Skin of body (tissue), 2 donors: Measurements from ENCODE around the gene ABI1. TPM values are rescaled to one million over a fixed set of nuclear protein-coding genes. Genes with fewer than 3 reads are reported as not detected.

Source experiments
- DNase-seq: peaks from one replicate; lab custom pipeline; 2025; lab: John Stamatoyannopoulos, UW
- total RNA-seq: library from RNA; depleted of rRNA; stranded (reverse); fragments of >200 nt; gene quantifications from one replicate; pipeline ENCODE4 v1.2.3, GENCODE V29; 2014

The ABI1 gene
- total RNA-seq, 1 donor from 2014 or later, result 65.8 TPM

DNA sequence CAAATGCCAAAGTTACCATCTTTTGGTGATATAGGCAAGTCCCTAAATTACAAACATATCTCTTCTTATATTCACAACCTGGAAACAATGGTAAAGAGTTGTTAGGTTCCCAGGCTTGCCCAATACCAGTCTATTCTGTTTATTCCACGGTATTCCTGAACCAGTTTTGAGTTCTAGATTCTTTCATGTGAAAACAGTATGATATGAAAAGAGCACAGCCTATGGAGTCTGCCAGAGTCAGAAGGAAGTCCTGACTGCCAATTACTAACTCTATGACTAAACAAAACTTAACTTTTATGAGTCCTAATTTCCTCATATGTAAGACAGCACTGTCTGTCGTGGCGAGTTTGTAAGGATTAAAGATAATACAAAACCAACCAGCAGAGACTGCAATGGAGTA, 5.6 kb downstream of the ABI1 start:
- DNase-seq, result no peak

DNA sequence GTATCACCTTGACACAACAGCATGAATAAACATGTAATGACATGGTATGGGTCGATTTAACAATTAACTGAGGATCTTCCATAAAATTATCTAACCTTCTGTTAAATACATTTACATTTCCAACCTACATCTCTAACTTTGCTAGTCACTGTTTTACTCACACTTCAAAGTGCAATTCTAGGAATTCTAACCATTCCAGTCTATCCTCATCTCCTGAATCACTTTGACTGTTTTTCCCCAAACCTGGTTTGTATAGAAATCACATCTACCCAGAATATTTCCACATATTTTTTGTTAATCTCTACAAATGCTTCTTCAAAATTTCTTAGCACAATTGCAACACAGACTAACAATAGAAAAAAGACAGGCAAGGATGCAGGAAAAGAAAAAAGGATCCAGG, 6.2 kb downstream of the ABI1 start:
- DNase-seq, result no peak

DNA sequence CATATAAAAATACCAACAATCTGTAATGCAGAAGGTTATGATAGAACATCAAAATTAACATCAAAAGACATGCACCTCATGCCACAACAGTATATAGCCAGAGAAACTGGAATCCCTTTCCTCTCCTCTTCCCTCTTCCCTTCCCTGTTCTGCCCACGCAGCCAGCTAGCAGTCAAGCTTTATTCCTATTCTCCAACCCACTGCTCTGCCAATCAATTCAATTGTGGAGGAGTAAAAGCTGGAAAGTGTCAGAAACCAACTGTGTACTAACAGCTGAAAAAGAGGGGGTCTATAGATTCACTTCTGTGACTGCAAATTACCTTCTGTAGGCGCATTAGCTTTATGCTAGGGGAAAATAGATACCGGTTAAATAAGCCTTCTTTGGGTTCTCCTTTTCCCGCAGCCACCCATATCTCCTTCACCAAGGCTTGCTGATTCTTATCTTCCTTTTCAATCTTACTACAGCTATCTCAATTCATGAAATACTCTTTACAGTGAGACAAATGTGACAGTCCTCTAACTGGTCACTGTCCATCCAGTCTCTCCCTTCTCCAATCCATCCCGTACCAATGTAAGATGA, 16.3 kb downstream of the ABI1 start:
- DNase-seq, result no peak

DNA sequence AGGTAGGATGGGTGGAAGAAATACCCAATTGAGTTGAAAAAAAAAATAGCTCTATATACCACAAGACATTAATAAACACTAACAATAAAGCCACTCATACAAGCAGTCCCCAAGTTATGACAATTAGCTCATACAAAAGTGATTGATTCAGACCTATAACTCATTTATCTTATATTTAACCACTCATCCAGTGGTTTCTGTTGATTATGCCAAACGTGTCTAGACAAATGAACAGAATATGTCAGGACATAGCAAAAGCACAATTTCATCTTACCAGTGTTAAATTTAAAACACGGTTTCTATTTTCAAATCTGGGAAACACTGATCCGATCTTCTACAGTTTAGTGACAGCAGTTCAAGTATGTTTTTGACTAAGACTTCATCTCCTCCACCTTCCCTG, 17.0 kb downstream of the ABI1 start:
- no peak for DNase-seq

DNA sequence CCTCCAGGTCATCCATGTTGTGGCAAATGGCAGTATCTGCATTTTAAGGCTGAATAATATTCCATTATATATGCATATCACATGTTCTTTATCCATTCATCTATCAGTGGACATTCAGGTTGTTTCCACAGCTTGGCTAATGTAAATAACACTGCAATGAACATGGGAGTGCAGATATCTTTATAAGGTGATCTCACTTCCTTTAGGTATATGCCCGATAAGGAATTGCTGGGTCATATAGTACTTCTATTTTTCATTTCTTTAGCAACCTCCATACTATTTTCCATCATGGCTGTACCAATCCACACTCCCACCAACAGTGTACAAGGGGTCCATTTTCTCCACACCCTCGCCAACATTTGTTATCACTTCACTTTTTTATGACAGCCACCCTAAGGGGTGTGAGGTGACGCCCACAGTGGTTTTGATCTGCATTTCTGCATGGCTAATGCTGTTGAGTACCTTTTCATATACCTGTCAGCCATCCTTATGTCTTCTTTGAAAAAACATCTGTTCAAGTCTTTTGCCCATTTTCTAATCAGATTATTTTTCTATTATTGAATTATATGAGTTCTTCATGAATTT, 18.9 kb downstream of the ABI1 start:
- DNase-seq, result no peak

DNA sequence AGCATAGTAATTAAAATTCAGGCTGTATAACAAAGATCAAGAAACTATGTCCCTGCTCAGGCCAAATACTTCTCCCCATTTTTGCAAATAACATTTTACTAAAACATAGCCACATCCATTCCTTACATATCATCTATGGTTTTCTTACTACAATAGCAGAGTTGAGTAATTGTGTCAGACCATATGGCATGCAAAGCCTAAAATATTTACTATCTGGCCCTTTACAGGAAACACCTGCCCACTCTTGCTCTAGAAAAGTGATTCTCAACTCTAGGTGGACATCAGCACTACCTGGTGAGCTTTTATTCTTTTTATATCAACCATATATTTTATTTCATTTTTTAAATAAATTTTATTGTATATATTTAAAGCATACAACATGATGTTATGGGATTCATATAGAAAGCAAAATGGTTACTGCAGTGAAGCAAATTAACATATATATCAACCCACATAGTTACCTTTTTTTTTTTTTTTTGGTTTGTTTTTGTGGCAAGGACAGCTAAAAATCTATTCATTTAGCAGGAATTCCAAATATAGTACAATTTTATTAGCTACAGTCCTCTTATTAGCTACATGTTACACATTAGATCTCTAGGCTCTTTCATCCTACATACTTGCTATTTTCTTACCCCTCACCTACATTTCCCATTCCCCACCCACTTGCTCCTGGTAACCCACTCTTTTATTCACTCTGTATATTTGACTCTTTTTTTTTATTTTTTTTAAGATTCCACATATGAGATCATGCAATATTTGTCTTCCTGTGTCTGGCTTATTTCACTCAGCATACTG, 19.6 kb downstream of the ABI1 start:
- DNase-seq, result no peak

DNA sequence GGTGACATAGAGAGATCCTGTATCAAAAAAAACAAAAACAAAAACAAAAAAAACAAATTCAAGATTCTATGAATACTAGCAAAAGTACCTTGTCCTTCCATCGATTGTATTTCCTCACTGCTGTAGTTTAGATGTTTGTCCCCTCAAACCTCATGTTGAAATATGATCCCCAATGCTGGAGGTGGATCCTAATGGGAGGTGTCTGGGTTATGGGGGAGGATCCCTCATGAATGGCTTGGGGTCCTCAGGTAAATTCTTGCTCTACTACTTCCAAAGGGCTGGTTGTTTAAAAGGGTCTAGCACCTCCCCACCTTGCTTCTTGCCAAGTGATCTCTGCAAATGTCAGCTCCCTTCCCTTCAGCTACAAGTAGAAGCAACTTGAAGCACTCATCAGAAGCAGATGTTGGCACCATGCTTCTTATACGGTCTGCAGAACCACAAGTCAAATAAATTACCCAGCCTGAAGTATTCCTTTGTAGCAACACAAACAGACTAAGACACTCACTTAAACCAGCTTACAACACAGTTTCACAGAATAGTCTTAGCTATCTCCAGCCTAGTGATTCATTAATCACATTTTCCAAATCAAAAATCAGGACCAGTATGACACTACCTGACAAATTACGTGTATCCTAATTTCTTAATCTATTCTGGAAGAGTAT, 20.7 kb downstream of the ABI1 start:
- peak; percentile 84 for DNase-seq

DNA sequence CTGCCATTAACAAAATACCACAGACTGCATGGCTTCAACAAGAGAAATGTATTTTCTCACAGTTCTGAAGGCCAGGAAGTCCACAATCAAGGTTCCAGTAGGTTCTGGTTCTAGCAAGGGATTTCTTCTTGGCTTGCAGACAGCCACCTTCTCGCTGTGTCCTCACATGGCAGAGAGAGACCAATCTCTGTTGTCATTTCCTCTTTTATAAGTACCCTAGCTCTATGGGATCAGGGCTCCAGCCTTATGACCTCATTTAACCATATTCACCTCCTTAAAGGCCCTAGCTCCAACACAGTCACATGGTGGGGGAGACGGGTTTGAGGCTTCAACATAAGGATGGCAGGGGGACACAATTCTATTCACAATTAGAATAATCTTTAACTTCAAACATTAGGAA, 23.6 kb downstream of the ABI1 start:
- no peak for DNase-seq

DNA sequence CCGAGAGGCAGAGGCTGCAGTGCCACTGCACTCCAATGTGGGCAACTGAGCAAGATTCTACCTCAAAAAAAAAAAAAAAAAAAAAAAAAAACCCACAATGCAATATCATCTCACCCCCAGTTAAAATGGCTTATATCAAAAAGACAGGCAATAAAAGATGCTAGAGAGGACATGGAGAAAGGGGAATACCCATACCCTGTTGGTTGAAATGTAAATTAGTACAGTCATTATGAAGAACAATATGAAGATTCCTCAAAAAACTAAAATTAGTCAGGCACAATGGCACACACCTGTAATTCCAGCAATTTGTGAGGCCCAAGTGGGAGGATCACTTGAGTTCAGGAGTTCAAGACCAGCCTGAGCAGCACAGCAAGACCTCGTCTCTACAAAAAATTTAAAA, 25.7 kb downstream of the ABI1 start:
- no peak for DNase-seq

DNA sequence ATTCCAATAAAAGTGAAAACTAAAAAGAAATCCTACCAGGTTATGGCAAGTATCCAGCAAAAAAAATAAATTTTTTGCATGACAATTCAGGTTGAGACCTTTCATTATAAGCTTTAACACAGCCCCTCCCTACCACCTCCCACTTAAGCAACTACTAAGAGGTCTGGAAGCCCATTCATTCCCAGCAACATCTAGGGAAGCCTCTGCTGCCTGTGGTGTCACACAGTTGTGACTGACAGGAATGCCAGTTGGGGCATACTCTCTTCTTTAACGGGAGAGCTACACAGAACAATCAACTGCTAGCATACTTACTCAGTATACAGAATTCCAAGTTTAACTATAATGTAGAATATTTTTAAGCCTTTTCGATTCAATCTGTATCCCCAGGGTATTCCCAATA, 27.8 kb downstream of the ABI1 start:
- DNase-seq, result no peak

DNA sequence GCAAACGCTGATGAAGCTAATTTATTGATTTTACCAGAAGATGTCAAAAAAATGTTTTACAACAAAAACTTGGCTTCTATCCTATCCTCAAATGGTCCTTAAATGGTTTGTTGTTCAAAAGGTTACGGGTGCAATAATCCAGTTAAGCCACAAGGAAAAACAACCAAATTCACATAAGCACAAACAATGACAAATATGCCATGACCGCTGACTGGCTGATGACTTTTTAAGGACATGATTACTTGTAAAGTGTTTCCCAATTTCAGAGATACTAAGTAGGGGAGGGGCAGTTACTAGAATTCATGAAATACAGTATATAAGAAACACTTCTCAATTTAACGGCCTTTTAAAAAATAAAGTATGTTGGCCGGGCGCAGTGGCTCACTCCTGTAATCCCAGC, 28.8 kb downstream of the ABI1 start:
- no peak for DNase-seq

DNA sequence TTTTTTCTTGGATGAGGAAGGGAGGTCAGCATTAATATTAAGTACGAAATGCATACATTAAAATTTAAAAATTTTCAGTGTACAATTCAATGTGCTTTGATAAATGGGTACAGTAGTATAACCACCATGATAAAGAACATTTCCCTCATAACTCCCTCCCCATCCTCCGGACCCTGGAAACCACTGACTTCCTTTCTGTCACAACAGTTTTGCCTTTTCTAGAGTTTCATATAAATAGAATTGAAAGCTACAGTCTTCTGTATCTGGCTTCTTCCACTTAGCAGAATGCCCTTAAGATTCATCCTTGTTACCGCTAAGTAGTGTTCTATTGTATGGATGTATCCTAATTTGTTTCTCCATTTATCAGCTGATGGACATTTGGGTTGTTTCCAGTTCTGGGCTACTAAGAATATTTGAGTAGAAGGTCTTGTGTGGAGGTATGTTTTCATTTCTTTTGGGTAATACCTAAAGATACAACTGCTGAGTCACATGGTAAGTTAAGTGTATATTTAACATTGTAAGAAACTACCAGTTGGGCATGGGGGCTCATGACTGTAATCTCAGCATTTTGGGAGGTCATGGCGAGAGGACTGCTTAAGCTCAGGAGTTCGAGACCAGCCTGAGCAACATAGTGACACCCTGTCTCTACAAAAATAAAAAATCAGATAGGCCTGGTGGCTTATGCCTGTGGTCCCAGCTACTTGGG, 30.8 kb downstream of the ABI1 start:
- DNase-seq, result no peak

DNA sequence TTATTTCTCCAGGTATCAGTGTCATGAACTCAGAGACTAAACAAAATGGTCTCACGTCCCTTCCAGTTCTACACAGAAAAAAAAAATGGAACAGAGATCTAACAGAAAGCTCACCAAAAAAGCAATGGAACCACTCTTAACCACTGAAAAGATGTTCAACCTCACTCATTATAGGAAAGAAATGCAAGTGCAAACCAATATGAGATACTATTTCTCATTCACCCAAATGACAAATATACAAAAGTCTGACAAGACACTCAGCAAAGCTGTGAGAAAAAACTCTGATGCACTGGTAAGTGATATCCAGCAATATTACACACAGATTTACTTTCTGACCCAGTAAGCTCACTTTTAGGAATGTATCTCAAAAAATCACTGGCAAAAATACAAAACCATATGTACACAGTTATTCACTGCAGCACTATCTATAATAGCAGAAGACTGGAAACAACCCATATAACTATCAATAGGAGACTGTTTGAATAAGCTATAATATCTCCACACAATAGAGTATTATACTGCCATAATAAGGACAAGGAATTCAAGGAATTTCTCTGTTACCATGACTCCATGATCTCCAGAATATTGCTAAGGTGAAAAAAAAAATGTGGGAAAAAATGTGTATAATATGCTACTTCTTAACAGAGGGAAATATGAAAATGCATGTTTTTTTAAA, 36.6 kb downstream of the ABI1 start:
- DNase-seq, result no peak

DNA sequence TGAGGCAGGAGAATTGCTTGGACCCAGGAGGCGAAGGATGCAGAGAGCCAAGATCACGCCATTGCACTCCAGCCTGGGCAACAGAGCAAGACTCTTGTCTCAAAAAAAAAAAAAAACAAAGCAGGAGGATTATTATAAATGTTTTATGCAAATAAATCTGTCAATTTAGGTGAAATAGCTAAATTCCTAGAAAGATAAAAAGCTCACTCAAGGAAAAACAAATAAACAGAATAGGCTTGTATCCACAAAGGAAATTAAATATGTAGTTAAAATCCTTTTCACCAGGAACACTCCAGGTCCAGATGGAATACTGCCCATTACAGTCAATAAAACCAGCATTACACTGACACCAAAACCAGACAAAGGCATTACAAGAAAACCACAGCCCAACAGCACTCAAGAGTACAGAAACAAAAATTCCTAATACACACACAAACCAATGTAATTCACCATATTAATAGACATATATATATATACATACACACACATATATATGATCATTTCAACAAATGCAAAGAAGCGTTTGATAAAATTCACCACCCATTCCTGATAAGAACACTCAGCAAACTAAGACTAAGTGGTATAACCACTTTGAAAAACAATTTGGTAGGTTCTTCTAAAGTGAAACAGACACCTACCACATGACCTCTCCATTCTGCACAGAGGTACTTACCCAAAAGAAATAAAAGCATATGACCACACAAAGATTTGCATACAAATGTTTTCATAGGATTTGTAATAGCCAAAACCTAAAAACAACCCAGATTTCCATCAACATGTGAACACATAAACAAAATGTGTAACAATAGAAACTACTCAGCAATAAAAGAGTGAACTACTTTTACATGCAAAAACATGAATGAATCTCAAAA, 38.8 kb downstream of the ABI1 start:
- no peak for DNase-seq

DNA sequence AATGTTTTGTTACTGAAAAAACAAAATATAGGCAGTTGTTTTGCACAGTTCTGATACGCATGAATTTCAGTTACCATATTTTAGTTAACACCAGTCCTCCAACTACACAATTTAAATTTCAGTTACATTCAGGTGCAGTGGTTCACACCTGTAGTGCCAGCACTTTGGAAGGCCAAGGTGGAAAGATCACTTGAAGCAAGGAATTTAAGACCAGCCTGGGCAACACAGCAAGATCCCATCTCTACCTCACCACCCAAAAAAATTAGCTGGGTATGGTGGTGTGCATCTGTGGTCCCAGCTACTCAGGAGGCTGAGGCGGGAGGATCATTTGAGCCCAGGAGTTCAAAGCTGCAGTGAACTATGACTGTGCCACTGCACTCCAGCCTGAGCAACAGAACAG, 45.3 kb downstream of the ABI1 start:
- no peak for DNase-seq

DNA sequence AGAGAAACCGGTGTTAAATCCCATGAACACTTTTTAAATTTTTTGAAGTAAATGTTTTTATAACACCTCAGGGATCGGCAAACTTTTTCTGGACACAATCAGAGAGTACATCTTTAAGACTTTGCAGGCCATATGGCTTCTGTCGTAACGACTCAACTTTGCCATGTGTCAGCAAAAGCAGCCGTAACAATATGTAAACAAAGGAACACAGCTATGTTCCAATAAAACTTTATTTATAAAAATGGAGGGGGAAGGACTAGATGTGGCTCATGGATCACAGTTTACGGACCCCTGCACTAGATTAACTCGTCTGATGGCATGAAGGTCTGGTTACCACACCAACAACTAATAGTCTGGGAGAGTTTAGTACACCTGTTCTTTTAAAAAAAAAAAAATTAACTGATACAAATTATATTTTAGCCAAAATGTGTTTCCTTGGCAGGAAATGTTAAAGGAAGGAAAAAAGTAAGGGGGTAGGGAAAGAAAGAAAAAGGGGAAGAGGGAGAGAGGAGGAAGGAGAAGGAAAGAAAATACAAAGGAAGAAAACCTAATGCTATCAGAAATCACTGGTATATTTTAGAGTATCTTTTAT, 50.2 kb downstream of the ABI1 start:
- DNase-seq, result no peak

DNA sequence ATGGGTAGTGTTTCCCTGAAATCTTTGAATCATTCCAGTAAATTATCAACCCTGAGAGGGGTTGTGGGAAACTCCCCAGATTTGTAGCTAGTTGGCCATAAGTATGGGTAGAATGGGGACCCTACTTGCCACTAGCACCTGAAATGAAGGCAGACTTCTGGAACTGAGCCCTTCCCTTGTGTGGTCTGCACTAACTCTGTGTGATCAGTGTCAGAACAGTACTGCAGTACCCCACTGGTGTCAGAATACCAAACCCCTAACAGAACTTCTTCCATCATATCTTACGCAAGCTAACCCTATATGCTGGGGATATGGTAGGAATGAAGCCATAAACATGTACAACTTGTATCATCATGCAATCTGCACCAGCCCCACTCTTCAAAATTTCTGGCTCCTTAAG, 50.8 kb downstream of the ABI1 start:
- DNase-seq, result no peak

DNA sequence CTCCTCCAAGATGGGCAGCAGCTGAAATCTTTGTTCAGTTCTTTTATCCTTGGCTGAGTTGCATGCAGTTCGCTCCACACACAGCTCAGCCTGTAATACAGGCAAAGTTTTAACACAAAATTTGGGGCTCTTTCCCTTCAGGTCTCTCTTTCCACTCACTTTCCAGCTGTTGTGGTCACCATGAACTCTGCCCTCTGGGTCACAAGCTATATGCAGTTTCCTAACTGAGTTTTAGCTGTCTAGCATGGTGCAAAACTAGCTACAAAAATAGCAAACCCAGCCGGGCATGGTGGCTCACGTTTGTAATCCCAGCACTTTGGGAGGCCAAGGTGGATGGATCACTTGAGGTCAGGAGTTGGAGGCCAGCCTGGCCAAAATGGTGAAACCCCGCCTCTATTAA, 53.2 kb downstream of the ABI1 start:
- DNase-seq, result no peak

DNA sequence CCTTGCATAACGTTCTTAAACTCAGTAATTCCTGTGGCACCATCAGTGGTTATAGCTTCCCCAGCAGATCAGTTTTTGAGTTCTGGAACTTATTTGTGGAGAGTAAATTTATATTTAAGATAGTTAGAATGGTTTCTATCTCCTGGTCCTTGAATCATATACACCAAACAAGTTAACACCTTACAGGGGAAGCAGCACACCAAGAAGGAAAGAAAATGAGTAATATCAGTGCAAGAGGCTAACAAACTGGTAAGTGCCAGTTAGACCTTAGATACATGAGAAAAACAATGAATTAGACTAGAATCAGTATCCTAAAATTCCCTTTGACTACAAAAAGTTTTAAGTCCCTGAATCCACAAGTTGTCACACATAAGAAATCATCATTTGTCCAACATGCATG, 54.2 kb downstream of the ABI1 start:
- no peak for DNase-seq
